Measurements from ENCODE around the gene KIT.
"Not testable (repeated sequence)": the region's sequence is repeated elsewhere in the genome, so short reads cannot be mapped to it uniquely, and the experiment has no call there.

KIT gene

DNA sequence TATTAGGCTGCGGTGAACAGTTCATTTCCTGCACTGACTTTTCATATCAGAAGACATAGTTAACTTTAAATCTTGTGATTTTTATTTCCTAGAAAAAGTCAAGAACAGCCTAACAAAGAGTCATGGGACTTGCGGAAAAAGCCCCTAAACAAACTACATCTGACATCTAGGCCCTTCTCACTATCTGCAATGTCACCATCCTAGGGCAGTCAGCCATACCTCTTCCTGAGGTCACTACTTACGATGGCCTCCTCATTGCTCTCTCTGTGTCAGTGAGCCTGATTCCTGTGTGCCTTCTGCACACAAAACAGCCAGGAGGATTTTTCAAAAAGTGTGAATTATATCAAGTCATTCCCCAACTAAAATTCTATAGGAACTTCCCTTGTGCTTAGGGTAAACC lies 22.4 kb upstream of the KIT start:
- DNase-seq (ENCODE audit: low read depth): no peak
- TF ChIP-seq, protein P1, sequence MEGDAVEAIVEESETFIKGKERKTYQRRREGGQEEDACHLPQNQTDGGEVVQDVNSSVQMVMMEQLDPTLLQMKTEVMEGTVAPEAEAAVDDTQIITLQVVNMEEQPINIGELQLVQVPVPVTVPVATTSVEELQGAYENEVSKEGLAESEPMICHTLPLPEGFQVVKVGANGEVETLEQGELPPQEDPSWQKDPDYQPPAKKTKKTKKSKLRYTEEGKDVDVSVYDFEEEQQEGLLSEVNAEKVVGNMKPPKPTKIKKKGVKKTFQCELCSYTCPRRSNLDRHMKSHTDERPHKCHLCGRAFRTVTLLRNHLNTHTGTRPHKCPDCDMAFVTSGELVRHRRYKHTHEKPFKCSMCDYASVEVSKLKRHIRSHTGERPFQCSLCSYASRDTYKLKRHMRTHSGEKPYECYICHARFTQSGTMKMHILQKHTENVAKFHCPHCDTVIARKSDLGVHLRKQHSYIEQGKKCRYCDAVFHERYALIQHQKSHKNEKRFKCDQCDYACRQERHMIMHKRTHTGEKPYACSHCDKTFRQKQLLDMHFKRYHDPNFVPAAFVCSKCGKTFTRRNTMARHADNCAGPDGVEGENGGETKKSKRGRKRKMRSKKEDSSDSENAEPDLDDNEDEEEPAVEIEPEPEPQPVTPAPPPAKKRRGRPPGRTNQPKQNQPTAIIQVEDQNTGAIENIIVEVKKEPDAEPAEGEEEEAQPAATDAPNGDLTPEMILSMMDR (IDR thresholded peaks at IDR 0.05; ENCODE audit: low read length, missing control alignments): no peak
- no peak overlapping the region for H3K4me3 ChIP-seq (replicated peaks; ENCODE audit: low read depth, low read length)

DNA sequence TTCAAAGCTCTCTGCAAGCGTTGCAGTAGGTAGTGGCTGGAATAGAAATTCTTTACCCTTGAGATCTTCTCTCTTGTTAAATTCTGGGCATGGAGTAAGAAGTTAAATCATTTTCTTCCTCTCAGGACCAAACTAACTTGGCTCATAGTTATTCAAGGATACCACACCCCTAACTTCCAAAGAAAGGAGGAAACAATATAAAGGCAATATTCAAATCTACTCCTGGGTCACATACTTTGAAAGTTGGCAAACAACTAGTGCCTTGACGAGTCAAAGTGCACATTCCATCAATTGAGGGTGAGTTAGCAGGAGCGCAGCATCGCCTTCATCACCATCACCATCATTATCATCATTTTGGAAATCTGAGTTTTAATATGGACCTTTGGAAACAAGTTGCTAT lies 20.4 kb upstream of the KIT start:
- TF ChIP-seq, protein P1 (IDR thresholded peaks at IDR 0.05; ENCODE audit: low read length, missing control alignments): no peak
- DNase-seq (ENCODE audit: low read depth): no peak
- no peak overlapping the region for H3K4me3 ChIP-seq (replicated peaks; ENCODE audit: low read depth, low read length)

DNA sequence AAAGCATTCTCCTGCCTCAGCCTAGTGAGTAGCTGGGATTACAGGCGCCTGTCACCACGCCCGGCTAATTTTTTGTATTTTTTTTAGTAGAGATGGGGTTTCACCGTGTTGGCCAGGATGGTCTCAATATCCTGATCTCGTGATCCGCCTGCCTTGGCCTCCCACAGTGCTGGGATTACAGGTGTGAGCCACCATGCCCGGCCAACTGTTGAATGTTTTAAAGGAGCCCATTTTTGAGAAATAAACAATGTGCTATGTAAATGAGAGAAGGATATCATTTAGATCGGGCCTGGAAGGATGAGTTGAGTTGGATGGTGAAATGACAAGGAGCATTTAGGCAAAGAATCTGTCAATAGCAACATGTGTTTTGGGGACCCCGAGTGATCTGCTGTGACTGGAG lies 16.7 kb upstream of the KIT start:
- DNase-seq (ENCODE audit: low read depth); H3K4me3 ChIP-seq (replicated peaks; ENCODE audit: low read depth, low read length): not testable (repeated sequence)

DNA sequence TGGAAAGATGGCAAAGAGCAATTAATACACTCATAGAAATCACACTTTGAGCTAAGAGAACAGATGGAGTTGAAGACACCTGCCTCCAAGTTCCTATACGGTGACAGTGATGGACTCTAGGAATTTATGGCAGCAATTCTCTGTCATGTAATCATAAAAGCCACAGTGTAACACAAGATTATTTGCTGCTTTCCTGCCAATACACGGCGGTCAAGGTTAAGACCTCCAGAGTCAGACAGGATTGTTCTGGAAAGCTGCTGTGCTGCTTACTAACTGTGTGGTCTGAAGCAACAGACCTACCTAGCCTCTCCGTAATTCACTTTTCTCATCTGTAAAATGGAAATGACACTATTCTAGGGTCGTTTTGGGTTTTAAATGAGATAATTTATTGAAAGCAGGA lies 14.6 kb upstream of the KIT start:
- no peak overlapping the region for H3K4me3 ChIP-seq (replicated peaks; ENCODE audit: low read depth, low read length)
- TF ChIP-seq, protein P1 (IDR thresholded peaks at IDR 0.05; ENCODE audit: low read length, missing control alignments): no peak
- DNase-seq (ENCODE audit: low read depth): no peak

DNA sequence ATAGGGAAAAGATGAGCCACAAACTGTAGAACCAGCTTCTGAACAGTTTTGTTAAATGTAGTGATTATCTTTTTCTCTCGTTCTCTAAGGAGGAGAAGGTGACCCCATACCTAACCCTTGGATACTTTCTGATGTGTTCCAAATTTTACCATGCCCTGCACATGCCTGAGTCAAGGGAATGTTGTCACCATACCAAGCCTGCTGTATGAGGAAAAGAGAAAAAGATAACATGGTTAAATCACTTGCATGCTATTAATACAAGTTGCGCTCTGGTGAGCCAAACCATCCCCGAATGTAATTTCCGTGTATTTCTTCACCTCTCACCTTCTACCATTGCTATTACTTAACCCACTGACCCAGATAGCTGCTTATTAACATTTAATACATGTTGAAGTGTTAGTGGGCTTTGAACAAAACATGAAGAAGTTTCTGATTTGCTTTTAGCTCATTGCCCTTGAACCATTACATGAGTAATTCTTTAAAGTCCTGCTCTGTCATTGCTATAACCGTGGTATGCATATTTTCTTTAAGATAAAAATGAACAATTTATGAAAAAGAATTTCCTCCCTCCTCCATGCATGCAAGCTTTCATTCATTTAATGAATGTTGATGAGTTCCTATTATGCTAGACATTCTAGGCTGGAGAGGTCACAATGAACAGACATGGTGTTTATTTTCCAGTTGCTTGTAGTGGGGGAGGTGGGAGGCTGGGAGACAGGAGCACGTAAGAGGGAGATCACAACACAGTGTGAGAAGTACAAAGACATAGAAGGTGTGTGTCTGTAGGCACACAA lies 13.6 kb upstream of the KIT start:
- H3K4me3 ChIP-seq (replicated peaks; ENCODE audit: low read depth, low read length): no peak overlapping the region
- DNase-seq (ENCODE audit: low read depth): no peak
- TF ChIP-seq, protein P1 (IDR thresholded peaks at IDR 0.05; ENCODE audit: low read length, missing control alignments): no peak

DNA sequence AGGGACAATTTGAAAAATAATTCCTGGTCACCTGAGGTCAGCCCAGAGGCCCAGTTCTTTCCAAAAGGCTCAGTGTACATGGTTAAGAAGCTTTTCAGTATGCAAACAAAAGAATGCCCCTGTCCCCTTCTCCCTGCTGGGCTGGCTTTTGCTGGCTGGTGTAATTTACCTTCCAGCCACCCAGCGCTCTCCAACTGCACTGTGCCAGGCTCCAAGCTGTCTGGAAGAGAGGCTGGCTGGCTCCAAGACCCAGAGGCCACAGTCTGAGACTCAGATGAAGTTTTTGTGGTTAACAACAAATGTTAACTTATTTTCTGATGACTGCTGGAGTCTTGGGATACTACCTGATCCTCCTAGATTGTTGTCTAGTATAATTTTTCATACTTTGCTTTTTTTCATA lies 11.9 kb upstream of the KIT start:
- TF ChIP-seq, protein P1 (IDR thresholded peaks at IDR 0.05; ENCODE audit: low read length, missing control alignments): no peak
- H3K4me3 ChIP-seq (replicated peaks; ENCODE audit: low read depth, low read length): no peak overlapping the region
- no peak for DNase-seq (ENCODE audit: low read depth)

DNA sequence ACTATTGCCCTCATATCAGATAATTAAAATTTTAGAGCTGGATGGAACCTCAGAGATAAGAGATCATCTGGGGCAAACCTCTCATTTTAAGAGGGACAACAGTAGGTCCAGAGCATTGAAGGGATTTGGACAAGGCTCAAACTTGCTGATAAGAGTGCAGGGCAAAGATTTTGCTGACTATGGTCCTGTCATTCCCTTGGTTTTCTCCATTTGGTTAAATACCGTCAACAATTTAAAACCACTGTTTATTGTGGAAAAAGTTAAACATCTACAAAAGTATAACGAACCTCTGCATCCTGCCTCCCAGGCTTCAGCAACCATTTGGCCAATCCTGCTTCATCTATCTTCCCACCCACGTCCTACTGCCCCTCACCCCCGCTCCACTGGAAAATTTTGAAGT lies 10.7 kb upstream of the KIT start:
- no peak overlapping the region for H3K4me3 ChIP-seq (replicated peaks; ENCODE audit: low read depth, low read length)
- TF ChIP-seq, protein P1 (IDR thresholded peaks at IDR 0.05; ENCODE audit: low read length, missing control alignments): no peak
- DNase-seq (ENCODE audit: low read depth): no peak

Data from fibroblast of pulmonary artery (primary cell).